ENCODE data around the gene IGLON5.
A peak's percentile ranks its signal among the peaks of the same experiment; 100 is the strongest.

GRCh38 chr19:51365965-51366388 is 54.5 kb downstream of the IGLON5 start, which contains the start of gene ETFB:
- TF ChIP-seq BHLHE40 (IDR thresholded peaks at IDR 0.05; ENCODE audit: borderline replicate concordance), result no peak
- no peak for TF ChIP-seq LEF1 (IDR thresholded peaks at IDR 0.05; ENCODE audit: borderline replicate concordance)
- no peak for TF ChIP-seq NFRKB (IDR thresholded peaks at IDR 0.05)
- TF ChIP-seq SUZ12 (IDR thresholded peaks at IDR 0.05), result no peak
- no peak for TF ChIP-seq HDGF (IDR thresholded peaks at IDR 0.05; ENCODE audit: borderline replicate concordance)
- peak; percentile 65 for TF ChIP-seq L3MBTL2 (conservative IDR thresholded peaks at IDR 0.05)
- no peak for TF ChIP-seq ARNT (IDR thresholded peaks at IDR 0.05)
- TF ChIP-seq FOXK2 (IDR thresholded peaks at IDR 0.05), result no peak
